Measurements from ENCODE around the gene LUC7L3.

GRCh38 chr17:50681263-50682200 lies 37.9 kb upstream of the LUC7L3 start:
- peak in 2 of 3 experiments; percentile 11 to 38; a peak in 2 of 6 replicates for TF ChIP-seq CTCF (IDR thresholded peaks at IDR 0.05 in 2 of 3, conservative IDR thresholded peaks at IDR 0.05 in 1 of 3; ENCODE audit: control insufficient read depth in 2 of 3, extremely low read depth in 1 of 3, insufficient read depth in 1 of 3, low read depth in 3 of 3, low read length in 3 of 3)
- TF ChIP-seq MXI1 (IDR thresholded peaks at IDR 0.05; ENCODE audit: low read depth, low read length): no peak
- TF ChIP-seq NFIC (IDR thresholded peaks at IDR 0.05; ENCODE audit: low read depth, low read length): no peak
- TF ChIP-seq POLR2A (IDR thresholded peaks at IDR 0.05; ENCODE audit: low read depth, low read length): no peak
- TF ChIP-seq EZH2 (IDR thresholded peaks at IDR 0.05; ENCODE audit: borderline replicate concordance, control insufficient read depth, low read depth, low read length): no peak
- TF ChIP-seq IRF5 (IDR thresholded peaks at IDR 0.05; ENCODE audit: borderline replicate concordance): no peak
- no peak for TF ChIP-seq ZBTB40 (IDR thresholded peaks at IDR 0.05; ENCODE audit: borderline replicate concordance)
- TF ChIP-seq, protein P1, sequence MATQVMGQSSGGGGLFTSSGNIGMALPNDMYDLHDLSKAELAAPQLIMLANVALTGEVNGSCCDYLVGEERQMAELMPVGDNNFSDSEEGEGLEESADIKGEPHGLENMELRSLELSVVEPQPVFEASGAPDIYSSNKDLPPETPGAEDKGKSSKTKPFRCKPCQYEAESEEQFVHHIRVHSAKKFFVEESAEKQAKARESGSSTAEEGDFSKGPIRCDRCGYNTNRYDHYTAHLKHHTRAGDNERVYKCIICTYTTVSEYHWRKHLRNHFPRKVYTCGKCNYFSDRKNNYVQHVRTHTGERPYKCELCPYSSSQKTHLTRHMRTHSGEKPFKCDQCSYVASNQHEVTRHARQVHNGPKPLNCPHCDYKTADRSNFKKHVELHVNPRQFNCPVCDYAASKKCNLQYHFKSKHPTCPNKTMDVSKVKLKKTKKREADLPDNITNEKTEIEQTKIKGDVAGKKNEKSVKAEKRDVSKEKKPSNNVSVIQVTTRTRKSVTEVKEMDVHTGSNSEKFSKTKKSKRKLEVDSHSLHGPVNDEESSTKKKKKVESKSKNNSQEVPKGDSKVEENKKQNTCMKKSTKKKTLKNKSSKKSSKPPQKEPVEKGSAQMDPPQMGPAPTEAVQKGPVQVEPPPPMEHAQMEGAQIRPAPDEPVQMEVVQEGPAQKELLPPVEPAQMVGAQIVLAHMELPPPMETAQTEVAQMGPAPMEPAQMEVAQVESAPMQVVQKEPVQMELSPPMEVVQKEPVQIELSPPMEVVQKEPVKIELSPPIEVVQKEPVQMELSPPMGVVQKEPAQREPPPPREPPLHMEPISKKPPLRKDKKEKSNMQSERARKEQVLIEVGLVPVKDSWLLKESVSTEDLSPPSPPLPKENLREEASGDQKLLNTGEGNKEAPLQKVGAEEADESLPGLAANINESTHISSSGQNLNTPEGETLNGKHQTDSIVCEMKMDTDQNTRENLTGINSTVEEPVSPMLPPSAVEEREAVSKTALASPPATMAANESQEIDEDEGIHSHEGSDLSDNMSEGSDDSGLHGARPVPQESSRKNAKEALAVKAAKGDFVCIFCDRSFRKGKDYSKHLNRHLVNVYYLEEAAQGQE (IDR thresholded peaks at IDR 0.05; ENCODE audit: low read depth, low read length): no peak
- no peak for TF ChIP-seq JUND (IDR thresholded peaks at IDR 0.05; ENCODE audit: low read depth, low read length)
- TF ChIP-seq BMI1 (IDR thresholded peaks at IDR 0.05; ENCODE audit: borderline replicate concordance): no peak

Measured in GM12878 (cell line).